Immature natural killer cell (primary cell): ENCODE results near the gene PRMT7. TPM values are rescaled to one million over a fixed set of nuclear protein-coding genes. Genes with fewer than 3 reads are reported as not detected.

Experiments used
- DNase-seq, 3 donors: peaks; one replicate each; pipeline ENCODE4 v3.0.0; 2022; ENCODE audit warnings: mixed read lengths in 1 of 3
- H3K27ac Mint-ChIP-seq, 6 donors: one replicate each; pipeline ENCODE4 v1.8.0; 2020; ENCODE audit warnings: mixed read lengths in 6 of 6, mild to moderate bottlenecking in 5 of 6, inconsistent platforms in 4 of 6, moderate library complexity in 3 of 6
- H3K27me3 Mint-ChIP-seq, 3 donors: one replicate each; pipeline ENCODE4 v1.8.0; 2020 to 2021; ENCODE audit warnings: low read depth in 3 of 3, mild to moderate bottlenecking in 3 of 3, mixed read lengths in 3 of 3, moderate library complexity in 3 of 3, inconsistent platforms in 1 of 3
- H3K36me3 Mint-ChIP-seq, 3 donors: one replicate each; pipeline ENCODE4 v1.8.0; 2020; ENCODE audit warnings: mixed read lengths in 3 of 3, inconsistent platforms in 2 of 3, mild to moderate bottlenecking in 2 of 3
- H3K4me1 Mint-ChIP-seq, 2 donors: one replicate each; pipeline ENCODE4 v1.8.0; 2020; ENCODE audit warnings: inconsistent platforms in 2 of 2, mild to moderate bottlenecking in 2 of 2, mixed read lengths in 2 of 2, moderate library complexity in 1 of 2
- H3K4me3 Mint-ChIP-seq, 5 donors: one replicate each; pipeline ENCODE4 v1.8.0; 2020; ENCODE audit warnings: mild to moderate bottlenecking in 5 of 5, mixed read lengths in 5 of 5, inconsistent platforms in 3 of 5, moderate library complexity in 3 of 5
- H3K9me3 Mint-ChIP-seq, 6 donors: one replicate each; pipeline ENCODE4 v1.8.0; 2020; ENCODE audit warnings: mild to moderate bottlenecking in 6 of 6, mixed read lengths in 6 of 6, inconsistent platforms in 4 of 6, moderate library complexity in 3 of 6
- polyA plus RNA-seq, 3 donors: library from polyadenylated mRNA; unstranded; fragments of 300-500 nt; fragmentation: Illumina TruSeq; gene quantifications; one replicate each; pipeline ENCODE4 v1.2.3, GENCODE V29; 2021

PRMT7 gene
- polyA plus RNA-seq, 3 donors from 2014 or later, result 30.8 to 51.8 (median 44.2) TPM

- no peak overlapping the region for H3K4me3 Mint-ChIP-seq
Measured at GRCh38 chr16:68367891-68368290, 57.1 kb downstream of the PRMT7 start.

GRCh38 chr16:68368301-68368888 lies 57.6 kb downstream of the PRMT7 start:
- Mint-ChIP-seq H3K27me3 (peaks cover 0 to 7% (median 3%) of the 10 kb centered on the region in 3 donors), H3K27ac (peak overlapping the region in 3 of 6 donors; percentile 21 to 86 (median 71)), H3K4me3 (peak overlapping the region in 4 of 5 donors; percentile 33 to 82 (median 68)), H3K36me3 (no peaks in the 10 kb centered on the region), H3K4me1 (peaks cover 44 to 48% of the 10 kb centered on the region in 2 donors), H3K9me3 (no peaks in the 10 kb centered on the region)
- no peak for DNase-seq

More at GRCh38 chr16:68367891-68368290, 57.1 kb downstream of the PRMT7 start:
- Mint-ChIP-seq H3K9me3 (no peaks in the 10 kb centered on the region), H3K36me3 (no peaks in the 10 kb centered on the region), H3K27me3 (peaks cover 0 to 6% (median 2%) of the 10 kb centered on the region in 3 donors), H3K4me1 (peaks cover 44 to 47% of the 10 kb centered on the region in 2 donors), H3K27ac (no peak overlapping the region)
- no peak for DNase-seq

GRCh38 chr16:68369168-68369567 lies 58.3 kb downstream of the PRMT7 start:
- DNase-seq, result no peak
- peak overlapping the region in 4 of 6 donors; percentile 26 to 92 (median 79) for H3K27ac Mint-ChIP-seq
- no peaks in the 10 kb centered on the region for H3K36me3 Mint-ChIP-seq
- peaks cover 2 to 9% (median 5%) of the 10 kb centered on the region in 3 donors for H3K27me3 Mint-ChIP-seq
- no peaks in the 10 kb centered on the region for H3K9me3 Mint-ChIP-seq
- peaks cover 44 to 48% of the 10 kb centered on the region in 2 donors for H3K4me1 Mint-ChIP-seq
- peak overlapping the region; percentile 30 to 82 (median 67) for H3K4me3 Mint-ChIP-seq

GRCh38 chr16:68369697-68370580 lies 59.1 kb downstream of the PRMT7 start:
- peak overlapping the region; percentile 66 to 82 (median 70) for H3K4me3 Mint-ChIP-seq
- no peaks in the 10 kb centered on the region for H3K36me3 Mint-ChIP-seq
- H3K27ac Mint-ChIP-seq, result peak overlapping the region; percentile 18 to 92 (median 80)
- DNase-seq, result peak; percentile 41 to 54 (median 50)
- H3K27me3 Mint-ChIP-seq, result peaks cover 2 to 8% (median 5%) of the 10 kb centered on the region in 3 donors
- H3K4me1 Mint-ChIP-seq, result peaks cover 44 to 48% of the 10 kb centered on the region in 2 donors
- H3K9me3 Mint-ChIP-seq, result no peaks in the 10 kb centered on the region

- H3K36me3 Mint-ChIP-seq, result no peaks in the 10 kb centered on the region
- peaks cover 2 to 8% (median 5%) of the 10 kb centered on the region in 3 donors for H3K27me3 Mint-ChIP-seq
- peak; percentile 56 to 75 (median 63) for DNase-seq
- peak overlapping the region; percentile 66 to 82 (median 70) for H3K4me3 Mint-ChIP-seq
- peak overlapping the region; percentile 44 to 92 (median 76) for H3K27ac Mint-ChIP-seq
- H3K9me3 Mint-ChIP-seq, result no peaks in the 10 kb centered on the region
- peaks cover 44 to 48% of the 10 kb centered on the region in 2 donors for H3K4me1 Mint-ChIP-seq
Measured at GRCh38 chr16:68370581-68371275, 59.9 kb downstream of the PRMT7 start.

GRCh38 chr16:68371276-68371651 lies 60.4 kb downstream of the PRMT7 start:
- no peak for DNase-seq
- Mint-ChIP-seq H3K36me3 (no peaks in the 10 kb centered on the region), H3K27ac (peak overlapping the region in 1 of 6 donors; percentile 84), H3K4me1 (peaks cover 44 to 48% of the 10 kb centered on the region in 2 donors), H3K27me3 (peaks cover 2 to 8% (median 5%) of the 10 kb centered on the region in 3 donors), H3K4me3 (peak overlapping the region in 1 of 5 donors; percentile 82), H3K9me3 (no peaks in the 10 kb centered on the region)

GRCh38 chr16:68371706-68372380 lies 61.0 kb downstream of the PRMT7 start:
- H3K27ac Mint-ChIP-seq, result no peak overlapping the region
- no peak for DNase-seq
- H3K9me3 Mint-ChIP-seq, result no peaks in the 10 kb centered on the region
- H3K36me3 Mint-ChIP-seq, result no peaks in the 10 kb centered on the region
- H3K4me1 Mint-ChIP-seq, result peaks cover 44 to 48% of the 10 kb centered on the region in 2 donors
- H3K27me3 Mint-ChIP-seq, result peaks cover 2 to 8% (median 5%) of the 10 kb centered on the region in 3 donors
- no peak overlapping the region for H3K4me3 Mint-ChIP-seq

- peaks cover 39 to 45% of the 10 kb centered on the region in 2 donors for H3K4me1 Mint-ChIP-seq
- H3K27me3 Mint-ChIP-seq, result peaks cover 2 to 8% (median 5%) of the 10 kb centered on the region in 3 donors
- no peak overlapping the region for H3K4me3 Mint-ChIP-seq
- H3K9me3 Mint-ChIP-seq, result no peaks in the 10 kb centered on the region
- H3K36me3 Mint-ChIP-seq, result no peaks in the 10 kb centered on the region
- H3K27ac Mint-ChIP-seq, result no peak overlapping the region
- no peak for DNase-seq
Measured at GRCh38 chr16:68372381-68372720, 61.5 kb downstream of the PRMT7 start.

GRCh38 chr16:68372806-68373205 lies 62.0 kb downstream of the PRMT7 start:
- no peak for DNase-seq
- Mint-ChIP-seq H3K36me3 (no peaks in the 10 kb centered on the region), H3K4me1 (peaks cover 34 to 44% of the 10 kb centered on the region in 2 donors), H3K9me3 (no peaks in the 10 kb centered on the region), H3K27me3 (peaks cover 2 to 8% (median 5%) of the 10 kb centered on the region in 3 donors), H3K4me3 (no peak overlapping the region), H3K27ac (no peak overlapping the region)

- peak overlapping the region in 1 of 6 donors; percentile 67 for H3K27ac Mint-ChIP-seq
- H3K36me3 Mint-ChIP-seq, result no peaks in the 10 kb centered on the region
- H3K4me1 Mint-ChIP-seq, result peaks cover 25 to 36% of the 10 kb centered on the region in 2 donors
- H3K9me3 Mint-ChIP-seq, result no peaks in the 10 kb centered on the region
- DNase-seq, result no peak
- peaks cover 2 to 5% (median 4%) of the 10 kb centered on the region in 3 donors for H3K27me3 Mint-ChIP-seq
- H3K4me3 Mint-ChIP-seq, result no peak overlapping the region
Measured at GRCh38 chr16:68373528-68374245, 62.9 kb downstream of the PRMT7 start.

- no peak for DNase-seq
- Mint-ChIP-seq H3K27me3 (peaks cover 2 to 5% (median 4%) of the 10 kb centered on the region in 3 donors), H3K4me1 (peaks cover 19 to 30% of the 10 kb centered on the region in 2 donors), H3K9me3 (no peaks in the 10 kb centered on the region), H3K27ac (no peak overlapping the region), H3K4me3 (no peak overlapping the region), H3K36me3 (no peaks in the 10 kb centered on the region)
Measured at GRCh38 chr16:68374246-68374805, 63.5 kb downstream of the PRMT7 start.

GRCh38 chr16:68374961-68375660 lies 64.3 kb downstream of the PRMT7 start:
- Mint-ChIP-seq H3K36me3 (no peaks in the 10 kb centered on the region), H3K4me3 (no peak overlapping the region), H3K9me3 (no peaks in the 10 kb centered on the region), H3K4me1 (peaks cover 11 to 22% of the 10 kb centered on the region in 2 donors), H3K27ac (no peak overlapping the region), H3K27me3 (peaks cover 2 to 5% (median 4%) of the 10 kb centered on the region in 3 donors)
- DNase-seq, result no peak
